ENCODE results near the gene HAAO. TPM values are rescaled to one million over a fixed set of nuclear protein-coding genes. Genes with fewer than 3 reads are reported as not detected.

Gene HAAO
- total RNA-seq, 6 experiments from 2014 or later, result 0.30 to 0.58 (median 0.47) TPM; not detected in 2

- no peak for DNase-seq
- TF ChIP-seq CTCF (IDR thresholded peaks at IDR 0.05), result no peak
- H3K36me3 Mint-ChIP-seq (ENCODE audit: low read depth), result no peaks in the 10 kb centered on the region
- no peak overlapping the region for H3K27ac Mint-ChIP-seq
- H3K9me3 Mint-ChIP-seq, result no peaks in the 10 kb centered on the region
- peaks cover 19% of the 10 kb centered on the region for H3K4me1 Mint-ChIP-seq (ENCODE audit: low read depth)
- H3K27me3 Mint-ChIP-seq (ENCODE audit: insufficient read depth), result peaks cover 23% of the 10 kb centered on the region
- no peak overlapping the region for H3K4me3 Mint-ChIP-seq
Measured at GRCh38 chr2:42806786-42807185, 14.4 kb upstream of the HAAO start.

- Mint-ChIP-seq H3K27me3 (ENCODE audit: insufficient read depth) (peaks cover 29% of the 10 kb centered on the region), H3K4me1 (ENCODE audit: low read depth) (peaks cover 19% of the 10 kb centered on the region), H3K27ac (no peak overlapping the region), H3K4me3 (no peak overlapping the region), H3K36me3 (ENCODE audit: low read depth) (no peaks in the 10 kb centered on the region), H3K9me3 (no peaks in the 10 kb centered on the region)
- no peak for DNase-seq
- TF ChIP-seq CTCF (IDR thresholded peaks at IDR 0.05), result no peak
Measured at GRCh38 chr2:42804891-42805290, 12.5 kb upstream of the HAAO start.

- H3K27me3 Mint-ChIP-seq (ENCODE audit: insufficient read depth), result peaks cover 29% of the 10 kb centered on the region
- no peak overlapping the region for H3K27ac Mint-ChIP-seq
- DNase-seq, result no peak
- no peak for TF ChIP-seq CTCF (IDR thresholded peaks at IDR 0.05)
- no peak overlapping the region for H3K4me3 Mint-ChIP-seq
- H3K9me3 Mint-ChIP-seq, result no peaks in the 10 kb centered on the region
- peaks cover 19% of the 10 kb centered on the region for H3K4me1 Mint-ChIP-seq (ENCODE audit: low read depth)
- H3K36me3 Mint-ChIP-seq (ENCODE audit: low read depth), result no peaks in the 10 kb centered on the region
Measured at GRCh38 chr2:42804338-42804737, 12.0 kb upstream of the HAAO start.

GRCh38 chr2:42802150-42802549, 9.8 kb upstream of the HAAO start:
- H3K4me1 Mint-ChIP-seq (ENCODE audit: low read depth), result peaks cover 11% of the 10 kb centered on the region
- no peak overlapping the region for H3K27ac Mint-ChIP-seq
- DNase-seq, result no peak
- no peak for TF ChIP-seq CTCF (IDR thresholded peaks at IDR 0.05)
- H3K4me3 Mint-ChIP-seq, result no peak overlapping the region
- H3K9me3 Mint-ChIP-seq, result no peaks in the 10 kb centered on the region
- no peaks in the 10 kb centered on the region for H3K36me3 Mint-ChIP-seq (ENCODE audit: low read depth)
- H3K27me3 Mint-ChIP-seq (ENCODE audit: insufficient read depth), result peaks cover 29% of the 10 kb centered on the region

- DNase-seq, result no peak
- H3K9me3 Mint-ChIP-seq, result no peaks in the 10 kb centered on the region
- TF ChIP-seq CTCF (IDR thresholded peaks at IDR 0.05), result no peak
- peaks cover 29% of the 10 kb centered on the region for H3K27me3 Mint-ChIP-seq (ENCODE audit: insufficient read depth)
- peaks cover 13% of the 10 kb centered on the region for H3K4me1 Mint-ChIP-seq (ENCODE audit: low read depth)
- no peak overlapping the region for H3K27ac Mint-ChIP-seq
- no peak overlapping the region for H3K4me3 Mint-ChIP-seq
- H3K36me3 Mint-ChIP-seq (ENCODE audit: low read depth), result no peaks in the 10 kb centered on the region
Measured at GRCh38 chr2:42801381-42801780, 9.0 kb upstream of the HAAO start.

GRCh38 chr2:42800981-42801380, 8.6 kb upstream of the HAAO start:
- Mint-ChIP-seq H3K27ac (no peak overlapping the region), H3K36me3 (ENCODE audit: low read depth) (no peaks in the 10 kb centered on the region), H3K4me1 (ENCODE audit: low read depth) (peaks cover 17% of the 10 kb centered on the region), H3K9me3 (no peaks in the 10 kb centered on the region), H3K4me3 (no peak overlapping the region), H3K27me3 (ENCODE audit: insufficient read depth) (peaks cover 29% of the 10 kb centered on the region)
- DNase-seq, result no peak
- TF ChIP-seq CTCF (IDR thresholded peaks at IDR 0.05), result no peak

Measured in HFFc6 (cell line).